Measurements from ENCODE around the gene DLGAP1. TPM values are rescaled to one million over a fixed set of nuclear protein-coding genes. Genes with fewer than 3 reads are reported as not detected.

Gene DLGAP1
- total RNA-seq, 1 donor from 2014 or later = 0.52 TPM

DNA sequence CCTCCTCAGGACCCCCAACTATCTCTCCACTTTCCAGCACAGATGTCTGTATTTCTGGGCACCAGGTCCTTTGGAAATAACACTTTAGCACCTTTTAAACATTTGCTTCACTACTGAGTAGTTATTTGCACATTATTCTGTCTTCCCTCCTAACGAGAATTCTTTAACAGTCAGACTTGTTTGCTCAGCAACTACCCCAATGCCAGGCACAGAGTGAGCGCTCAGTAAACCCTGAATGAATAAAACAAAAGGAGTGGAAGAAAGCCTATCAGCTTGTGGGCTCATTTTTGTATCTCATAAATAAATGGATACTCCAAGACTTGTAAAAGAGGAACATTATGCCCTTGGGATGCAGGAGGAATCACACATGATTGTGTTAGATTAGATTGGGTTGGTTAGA, 554.8 kb downstream of the DLGAP1 start:
- no peak for DNase-seq (ENCODE audit: low spot score)

DNA sequence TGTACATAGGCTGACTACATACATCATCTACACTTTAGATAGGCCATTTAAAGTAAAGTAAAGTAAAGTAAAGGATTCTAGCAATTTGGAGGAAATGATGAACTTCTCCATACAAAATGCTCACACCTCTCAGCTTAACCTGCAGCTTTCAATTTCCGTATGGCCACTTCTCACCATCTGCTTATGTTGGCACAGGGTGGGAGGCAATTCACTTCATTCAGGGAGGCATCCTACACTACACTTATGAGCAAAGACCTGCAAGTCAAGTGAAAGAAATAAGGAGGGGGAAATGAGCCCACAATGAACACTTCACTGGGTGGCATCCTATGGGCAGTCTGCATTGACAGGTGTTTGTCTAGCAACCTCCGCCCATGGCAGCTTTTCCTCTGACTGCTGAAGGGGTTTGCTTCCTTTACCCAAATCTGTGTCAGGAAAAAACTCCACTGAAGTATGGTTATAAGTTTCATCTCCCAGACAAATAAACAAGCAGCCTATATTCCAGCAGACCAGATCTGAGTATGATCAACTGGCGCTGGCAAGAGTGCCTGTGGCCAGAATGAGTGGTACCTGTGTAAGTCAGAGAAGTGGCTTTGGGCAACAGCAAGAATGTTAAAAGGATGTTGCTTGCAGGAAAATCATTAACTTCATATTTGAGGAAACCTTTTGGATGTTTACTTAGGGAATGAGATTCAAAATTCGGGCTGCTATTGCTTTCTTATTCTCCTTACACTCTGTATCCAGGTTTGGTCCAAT, 556.1 kb downstream of the DLGAP1 start:
- no peak for DNase-seq (ENCODE audit: low spot score)

DNA sequence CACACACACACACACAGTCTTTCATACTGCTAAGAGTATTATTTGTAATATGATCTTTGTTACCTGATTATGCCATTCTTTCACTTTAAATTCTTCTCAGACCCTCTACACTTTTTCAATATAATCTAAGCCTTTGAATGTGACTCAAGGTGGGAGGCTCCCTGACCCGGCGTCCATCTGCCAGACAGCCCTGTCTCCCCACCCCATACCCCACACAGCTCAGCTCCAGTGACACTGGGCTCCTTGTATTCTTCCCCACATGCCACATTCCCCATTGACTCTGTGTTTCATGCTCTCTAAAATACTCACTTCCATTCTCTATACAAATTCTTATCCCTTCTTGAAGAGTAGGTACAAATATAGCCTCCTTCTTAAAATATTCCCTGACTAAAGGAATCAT, 563.0 kb downstream of the DLGAP1 start:
- no peak for DNase-seq (ENCODE audit: low spot score)

DNA sequence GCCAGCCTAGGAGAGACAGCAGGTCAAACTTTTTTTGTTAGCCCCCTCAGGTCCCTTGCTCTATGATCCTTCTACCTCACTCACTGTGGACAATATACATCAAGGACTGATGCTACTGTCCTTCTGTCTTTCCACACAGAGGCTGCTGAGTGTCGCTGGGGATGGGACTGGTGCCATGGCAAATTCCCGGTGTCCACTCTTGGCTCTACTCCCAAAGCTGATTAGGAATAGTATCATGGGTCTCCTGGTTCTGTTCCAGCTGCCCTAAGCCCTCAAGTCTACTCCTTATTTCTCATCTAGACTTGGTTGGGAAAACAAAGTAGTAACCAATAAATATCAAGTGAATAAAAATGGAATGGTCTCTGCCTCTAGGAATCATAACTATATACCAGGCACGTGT, 563.9 kb downstream of the DLGAP1 start:
- DNase-seq (ENCODE audit: low spot score) = no peak

DNA sequence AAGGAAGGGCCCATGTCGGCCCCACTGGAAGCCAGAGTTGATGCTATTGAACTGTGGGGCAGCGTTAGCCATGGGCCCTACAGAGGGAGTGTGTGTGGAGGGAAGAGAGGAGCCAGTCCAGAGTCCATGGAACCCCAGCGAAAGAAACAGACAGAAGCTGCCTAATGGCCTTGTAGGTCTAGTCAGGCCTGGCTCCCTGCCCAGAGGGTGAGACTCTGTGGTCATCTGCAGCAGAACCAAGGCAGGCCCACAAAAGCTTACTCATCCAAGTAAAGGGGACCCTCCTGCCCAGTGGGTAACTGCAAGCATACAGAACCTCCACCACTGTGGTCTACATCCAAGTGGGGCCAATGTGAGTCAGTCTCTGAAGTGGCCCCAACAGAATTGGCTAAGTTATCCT, 565.3 kb downstream of the DLGAP1 start:
- DNase-seq (ENCODE audit: low spot score) = no peak

DNA sequence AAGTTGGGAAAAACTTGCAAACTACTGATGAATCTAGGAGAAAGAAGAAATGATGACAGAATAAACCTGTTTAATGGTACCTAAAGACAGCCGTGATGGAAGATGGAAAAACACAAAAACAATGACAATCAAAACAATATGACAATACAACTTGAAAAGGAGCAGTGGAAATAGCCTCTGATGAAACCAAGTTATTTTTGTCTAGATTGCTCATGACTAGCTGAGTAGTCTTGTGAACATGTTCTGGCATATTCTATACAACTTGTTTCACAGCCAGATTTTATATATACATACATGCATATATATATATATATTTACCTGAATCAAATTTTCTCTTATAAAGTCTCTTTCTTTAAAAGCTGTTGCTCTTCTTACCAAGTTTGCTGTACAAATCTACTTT, 566.0 kb downstream of the DLGAP1 start:
- DNase-seq (ENCODE audit: low spot score) = no peak

DNA sequence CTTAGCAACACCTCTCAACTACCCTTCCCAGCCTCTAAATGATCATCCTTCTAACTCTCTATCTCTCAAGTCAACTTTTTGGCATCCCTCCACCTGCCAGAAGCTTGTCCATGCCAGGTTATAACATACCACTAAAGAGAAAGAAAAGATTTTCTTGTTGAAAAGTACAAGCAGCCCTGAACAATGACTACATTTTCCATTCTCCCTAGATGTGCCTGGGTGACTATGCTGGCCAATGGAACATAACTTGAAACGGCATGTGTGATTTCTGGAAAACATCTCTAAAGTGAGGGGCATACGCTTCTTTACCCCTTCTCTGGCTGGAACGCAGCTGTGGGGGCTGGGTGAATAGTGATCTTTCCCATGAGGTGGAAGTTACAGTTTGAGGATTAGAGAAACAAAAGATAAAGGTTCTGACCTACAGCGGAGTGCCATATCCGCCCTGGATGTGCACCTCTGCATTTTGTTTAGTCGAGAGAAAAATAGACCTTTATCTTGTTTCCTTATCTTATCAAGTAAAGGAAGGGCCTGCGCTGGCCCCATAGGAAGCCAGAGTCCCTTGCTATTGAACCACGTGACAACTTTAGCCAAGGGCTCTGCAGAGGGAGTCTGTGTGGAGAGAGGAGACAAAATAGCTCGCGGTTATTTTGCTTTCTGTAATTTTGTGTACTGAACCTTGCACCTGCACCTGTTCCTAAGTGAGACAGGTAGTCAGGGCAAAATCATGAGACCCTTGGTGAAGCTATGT, 568.4 kb downstream of the DLGAP1 start:
- DNase-seq (ENCODE audit: low spot score) = no peak

DNA sequence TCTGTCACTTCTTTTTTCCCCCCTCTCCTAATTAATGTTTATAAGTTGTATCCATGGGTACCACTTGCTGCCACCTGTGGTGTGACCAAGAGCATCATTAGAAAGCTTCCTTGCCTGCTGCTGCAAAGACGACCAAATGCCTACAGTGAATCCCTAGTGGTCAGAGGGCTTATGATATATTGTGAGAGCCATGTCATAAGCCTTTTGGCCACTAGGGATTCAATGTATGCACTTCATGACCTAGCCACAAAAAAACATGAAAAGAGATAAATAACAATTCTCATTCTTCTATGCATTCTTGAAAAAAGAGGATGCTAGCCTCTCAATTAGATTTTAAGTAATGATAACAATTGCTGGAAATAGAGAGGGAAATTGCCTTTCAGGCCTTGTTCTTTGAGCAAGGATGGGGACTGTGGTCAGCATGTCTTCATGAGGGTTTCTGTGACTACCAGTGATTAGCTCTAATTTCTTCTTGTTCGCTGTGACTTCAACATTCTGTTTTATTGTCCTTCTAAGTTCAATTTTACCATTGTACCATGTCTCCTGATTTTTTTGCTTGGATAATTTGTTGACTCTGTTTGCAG, 569.8 kb downstream of the DLGAP1 start:
- no peak for DNase-seq (ENCODE audit: low spot score)

DNA sequence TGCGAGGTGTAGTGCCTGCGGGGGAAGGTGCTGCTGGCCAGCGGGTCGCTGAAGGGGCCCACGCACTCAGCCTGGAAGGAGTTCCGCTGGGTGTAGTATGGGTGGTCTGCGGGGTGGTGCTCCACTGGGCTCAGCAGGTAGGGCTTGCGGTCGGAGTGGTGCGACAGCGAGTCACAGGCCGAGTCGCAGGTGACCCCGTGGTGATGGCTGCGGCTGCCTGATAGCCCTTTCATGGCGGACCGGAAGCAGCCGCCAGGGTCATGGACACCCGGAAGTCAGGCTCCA, 575.3 kb downstream of the DLGAP1 start:
- DNase-seq (ENCODE audit: low spot score) = no peak

DNA sequence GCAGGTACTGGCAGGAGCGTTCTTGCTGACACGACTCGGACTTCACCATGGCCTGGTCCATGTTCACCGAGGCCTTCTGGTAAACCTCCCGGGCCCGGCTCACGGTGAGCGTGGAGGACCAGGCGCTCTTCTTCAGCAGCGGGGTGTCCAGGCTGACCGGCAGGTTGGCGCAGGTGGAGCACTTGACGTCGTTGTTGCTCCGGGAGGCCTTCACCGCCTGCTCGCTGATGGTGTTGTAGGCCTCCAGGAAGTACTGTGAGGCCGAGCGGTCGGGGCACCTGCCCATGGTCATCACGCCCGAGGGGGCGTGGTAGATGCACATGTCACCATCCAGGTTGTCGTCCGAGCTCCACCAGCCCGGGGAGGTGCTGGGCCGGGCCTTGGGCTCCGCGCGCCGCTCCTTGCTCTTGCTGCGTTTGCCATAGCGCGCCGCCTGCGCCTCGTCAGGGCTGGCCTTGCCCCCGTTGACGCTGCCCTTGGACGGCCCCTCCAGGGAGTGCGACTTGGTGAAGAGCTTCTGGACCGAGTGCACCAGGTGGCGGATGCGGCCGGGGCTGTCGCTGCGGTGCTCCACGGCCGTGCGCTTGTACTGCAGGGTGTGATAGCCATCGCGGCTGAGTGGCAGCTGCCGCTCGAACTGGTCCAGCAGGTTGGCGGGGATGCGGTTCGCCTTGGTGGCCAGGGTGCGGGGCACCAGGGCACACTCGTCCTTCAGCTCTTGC, 575.8 kb downstream of the DLGAP1 start:
- no peak for DNase-seq (ENCODE audit: low spot score)

DNA sequence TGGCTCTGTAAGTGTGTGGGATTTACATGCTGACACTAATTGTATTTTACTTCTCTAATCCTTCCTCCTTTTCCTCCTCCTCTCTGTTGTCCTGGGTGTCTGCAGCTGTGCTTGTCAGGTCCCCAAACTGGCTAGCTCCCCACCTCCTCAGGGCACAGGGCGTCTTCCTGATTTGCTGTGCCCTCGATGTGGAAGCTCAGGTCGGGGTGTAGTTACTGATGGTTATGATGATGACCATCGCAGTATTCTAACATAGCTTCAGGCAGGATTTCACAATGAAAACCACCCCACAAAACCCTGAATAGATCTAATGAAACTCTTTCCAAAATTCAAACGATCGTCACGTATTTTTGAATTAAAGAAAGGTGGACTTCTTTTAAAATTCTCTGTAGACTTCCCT, 576.7 kb downstream of the DLGAP1 start:
- no peak for DNase-seq (ENCODE audit: low spot score)

DNA sequence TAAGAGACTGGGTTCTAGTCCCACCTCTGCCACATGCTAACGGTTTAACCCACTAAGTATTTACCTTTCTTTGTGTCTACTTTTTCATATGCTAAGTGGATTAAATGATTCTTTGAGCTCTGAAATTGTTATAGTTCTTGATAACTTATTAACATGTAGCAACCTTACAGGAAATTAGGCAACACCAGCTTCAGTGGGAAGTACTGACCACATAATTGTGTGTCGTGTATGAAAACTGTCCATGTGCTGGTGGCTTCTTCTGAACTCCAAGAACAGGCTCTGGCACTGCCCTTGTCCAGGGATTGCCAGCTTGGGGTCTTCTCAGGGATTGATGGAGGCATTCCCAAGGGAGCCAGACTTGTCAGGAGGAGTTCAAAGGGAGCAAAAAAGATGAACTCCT, 577.4 kb downstream of the DLGAP1 start:
- DNase-seq (ENCODE audit: low spot score) = no peak

DNA sequence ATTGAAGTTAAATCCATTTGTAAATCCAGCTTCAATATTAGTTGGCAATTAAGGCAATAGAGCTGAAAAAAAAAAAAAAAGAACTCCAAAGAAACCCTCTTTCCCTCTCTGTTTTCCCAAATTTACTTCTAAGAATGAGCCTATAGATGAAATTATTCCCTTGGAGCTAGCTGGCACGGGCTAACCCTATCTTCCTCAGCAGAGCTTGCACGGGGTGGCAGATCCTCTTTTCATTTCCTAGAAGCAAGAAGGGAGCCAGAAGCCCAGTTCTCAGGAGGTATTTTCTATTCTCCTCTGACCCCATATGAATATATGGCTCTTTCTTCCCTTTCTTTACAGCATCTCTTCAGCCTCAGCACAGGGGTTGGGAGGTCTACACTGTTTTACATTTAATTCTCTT, 579.1 kb downstream of the DLGAP1 start:
- no peak for DNase-seq (ENCODE audit: low spot score)

DNA sequence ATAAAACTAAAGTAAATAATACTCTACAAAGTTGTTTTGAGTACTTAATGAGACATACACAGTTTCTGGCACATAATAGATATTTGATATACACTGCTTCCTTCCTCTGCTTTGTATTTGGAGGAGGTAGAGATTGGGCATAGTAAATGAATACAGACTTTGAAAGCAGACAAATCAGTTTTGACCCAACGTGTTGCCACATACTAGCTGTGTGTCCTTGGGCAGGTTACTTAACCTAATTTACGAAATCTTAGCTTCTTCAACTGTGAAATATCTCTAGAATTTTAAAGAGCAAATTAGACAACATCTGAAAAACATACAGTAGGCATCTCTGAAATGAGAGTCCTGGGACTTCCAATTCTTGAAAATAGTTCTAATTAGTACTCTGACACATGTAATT, 579.7 kb downstream of the DLGAP1 start:
- no peak for DNase-seq (ENCODE audit: low spot score)

DNA sequence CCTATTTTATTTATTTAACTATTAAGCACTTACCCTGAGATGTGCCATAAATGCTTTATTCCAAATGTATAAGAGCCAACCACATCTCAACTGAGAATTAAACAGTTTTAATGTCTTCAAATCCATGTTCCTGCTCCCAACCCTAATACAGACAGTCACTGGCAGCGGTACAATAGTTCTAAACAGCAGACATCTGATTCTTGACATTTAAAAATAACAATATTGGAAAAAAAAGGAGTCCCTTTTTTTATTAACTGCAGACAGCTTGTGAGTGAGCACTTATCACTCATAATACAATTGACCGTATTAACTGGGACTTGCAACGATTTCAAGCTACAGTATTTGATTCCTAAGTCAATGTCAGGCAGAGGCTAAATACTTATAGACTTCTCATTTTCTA, 580.5 kb downstream of the DLGAP1 start:
- no peak for DNase-seq (ENCODE audit: low spot score)

DNA sequence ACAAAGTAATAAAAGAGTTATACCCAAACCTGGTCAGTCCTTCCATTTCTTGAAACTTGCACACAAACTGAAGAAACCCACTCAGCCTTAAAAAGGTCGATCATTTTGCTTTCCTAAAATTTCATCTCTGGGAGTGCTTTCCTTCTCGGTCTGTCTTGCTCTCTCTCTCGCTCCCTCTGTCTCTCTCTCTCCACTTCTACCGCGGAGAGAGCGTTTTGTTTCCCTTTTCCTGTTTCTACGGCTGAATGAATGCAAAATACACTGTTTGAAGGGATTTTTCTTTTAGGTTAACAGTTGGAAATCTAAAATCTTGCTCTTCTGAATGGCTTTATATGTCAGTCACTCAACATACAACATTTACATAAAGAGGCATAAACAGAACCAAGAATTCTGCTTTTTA, 581.0 kb downstream of the DLGAP1 start:
- no peak for DNase-seq (ENCODE audit: low spot score)

DNA sequence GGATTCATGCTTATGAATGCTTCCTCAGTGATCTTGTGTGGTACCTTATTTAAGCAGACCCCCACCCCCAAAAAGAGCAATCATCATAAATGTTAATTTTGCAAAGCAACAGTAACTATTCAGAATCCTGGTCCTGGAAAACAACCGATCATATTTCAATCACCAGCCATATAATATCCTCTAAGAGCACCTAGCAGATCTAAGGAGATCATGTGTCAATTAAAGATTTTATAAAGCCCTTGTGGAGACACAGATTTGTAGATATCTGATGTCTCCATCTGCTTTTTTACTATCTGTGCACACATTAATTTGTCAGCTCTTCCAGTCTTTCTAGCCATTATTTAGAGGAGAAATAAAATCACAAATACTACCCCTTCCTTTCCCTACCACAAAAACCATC, 581.4 kb downstream of the DLGAP1 start:
- DNase-seq (ENCODE audit: low spot score) = no peak

DNA sequence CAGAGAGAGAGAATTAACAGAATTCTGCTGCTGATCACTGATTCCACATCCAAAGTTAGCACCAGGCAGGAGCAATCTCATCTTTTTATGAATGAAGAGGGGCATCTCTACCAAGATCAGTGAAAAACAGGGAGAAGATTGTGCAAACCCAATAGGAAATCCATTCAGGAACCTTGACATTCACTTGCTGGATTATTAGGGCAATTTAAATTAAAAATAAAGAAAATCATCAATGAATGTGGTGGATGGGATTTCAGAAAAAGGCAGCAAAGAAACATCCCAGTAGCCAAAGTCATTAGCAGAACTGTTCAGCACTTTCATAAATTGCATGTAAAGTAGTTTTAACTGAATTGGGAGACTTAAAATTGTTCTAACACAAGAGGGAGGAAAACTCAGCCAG, 581.9 kb downstream of the DLGAP1 start:
- DNase-seq (ENCODE audit: low spot score) = no peak

DNA sequence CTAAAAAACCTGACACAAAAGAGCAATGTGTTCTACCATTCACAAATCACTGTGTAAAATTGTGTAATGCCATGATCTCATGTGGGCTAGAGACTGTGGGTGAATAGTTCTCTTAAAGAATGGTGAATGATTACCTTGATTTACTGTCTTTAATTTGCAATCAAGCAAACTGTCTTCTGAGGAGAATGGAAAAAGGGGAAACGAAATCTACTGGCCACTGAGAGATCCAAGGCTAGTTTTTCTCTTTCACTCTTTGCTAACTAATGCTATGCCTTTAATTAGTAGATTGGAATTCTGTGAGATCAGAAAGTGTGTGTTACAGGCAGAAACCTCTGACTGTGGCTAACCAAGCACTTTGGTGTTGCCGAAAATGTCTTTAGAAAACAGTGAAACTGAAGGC, 582.5 kb downstream of the DLGAP1 start:
- no peak for DNase-seq (ENCODE audit: low spot score)

DNA sequence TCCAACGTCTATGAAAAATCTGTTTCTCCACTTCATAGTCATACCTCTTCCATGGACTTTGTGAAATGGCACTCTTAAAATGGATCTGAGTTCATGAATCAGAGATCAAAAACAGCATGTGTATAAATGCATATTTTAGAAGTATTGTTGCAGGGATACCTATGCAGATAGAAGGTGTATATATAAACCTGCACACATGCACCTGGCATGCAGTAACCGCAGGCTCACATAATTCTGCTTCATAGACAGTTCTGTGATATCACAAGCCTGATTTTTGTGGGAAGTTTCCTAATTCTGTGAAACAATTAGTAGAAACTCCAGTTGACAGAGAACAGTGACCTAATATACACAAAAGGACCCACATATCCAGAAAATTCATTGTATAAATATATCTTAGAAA, 583.4 kb downstream of the DLGAP1 start:
- no peak for DNase-seq (ENCODE audit: low spot score)

DNA sequence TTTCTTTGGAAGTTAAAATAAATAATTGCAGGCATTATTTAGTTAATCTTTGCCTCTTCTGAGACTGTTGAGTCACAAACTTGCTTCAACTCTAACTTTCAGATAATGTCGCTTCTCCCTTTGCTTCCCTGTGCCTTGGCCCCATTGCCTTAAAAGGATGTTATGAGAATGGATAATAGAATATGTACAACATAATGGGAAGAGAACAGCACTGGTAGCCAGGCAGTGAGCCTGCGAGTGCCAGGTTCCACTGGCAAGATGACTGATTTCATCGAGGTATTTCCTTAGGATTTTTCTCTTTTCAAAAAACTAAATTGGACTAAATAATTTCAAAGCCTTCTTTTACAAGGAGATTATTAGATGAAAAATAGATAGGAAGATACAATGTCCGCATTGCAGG, 584.2 kb downstream of the DLGAP1 start:
- DNase-seq (ENCODE audit: low spot score) = no peak

DNA sequence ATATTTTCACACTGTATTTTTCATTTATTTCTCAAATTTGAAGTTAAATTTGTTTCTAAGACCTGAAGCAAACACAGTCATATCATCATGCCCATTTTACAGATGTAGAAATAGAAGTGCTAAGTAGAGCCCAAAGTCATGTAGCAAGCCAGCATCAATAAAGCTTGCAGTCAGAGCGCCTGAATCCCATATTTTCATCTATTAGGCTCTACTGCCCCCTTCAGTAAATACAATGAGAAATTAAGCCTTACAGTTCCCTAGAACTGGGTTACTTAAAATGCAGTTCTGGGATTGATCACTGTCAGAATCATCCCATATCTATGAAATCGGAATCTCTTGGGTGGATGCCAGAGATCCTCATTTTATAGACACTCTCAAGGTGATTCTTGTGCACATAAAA, 585.3 kb downstream of the DLGAP1 start:
- no peak for DNase-seq (ENCODE audit: low spot score)

DNA sequence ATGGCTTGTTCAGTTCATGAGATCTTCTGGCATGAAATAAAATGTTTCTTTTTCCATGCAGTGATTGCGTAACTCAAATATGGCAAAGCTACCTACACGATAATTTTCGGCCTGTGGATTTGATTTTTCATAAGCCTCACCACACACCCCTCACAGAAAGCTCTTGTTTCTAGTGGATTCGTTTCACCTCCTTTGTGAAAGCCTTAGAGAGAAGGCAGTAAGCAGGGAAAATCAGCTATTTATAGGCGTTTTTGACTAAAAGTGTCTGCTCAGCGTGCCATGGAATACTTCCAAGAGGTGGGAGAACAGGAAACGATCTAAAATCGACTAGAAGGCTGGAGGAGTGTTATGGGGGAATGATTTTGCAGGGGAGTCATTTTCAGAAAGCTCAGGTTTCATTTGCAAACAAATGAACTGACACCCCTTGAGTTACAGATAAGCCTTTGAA, 587.2 kb downstream of the DLGAP1 start:
- DNase-seq (ENCODE audit: low spot score) = no peak
